ENCODE data around the gene RECK.
"Not testable (repeated sequence)": the region's sequence is repeated elsewhere in the genome, so short reads cannot be mapped to it uniquely, and the experiment has no call there.

RECK gene

GRCh38 chr9:36036780-36037548 lies at the start of gene RECK:
Gene RECK (plus strand): TSS chr9:36036913. CDS start chr9:36036999, 86 bp downstream.
- H3K27ac Mint-ChIP-seq (ENCODE audit: low read depth) = peak within 1 kb of the TSS; percentile 79
- DNase-seq (ENCODE audit: low spot score in 2 of 2) (peak; percentile 56 to 66), ATAC-seq (replicated peaks; ENCODE audit: extremely low read depth, poor library complexity, severe bottlenecking) (peak; percentile 82)
- no peaks in the 10 kb centered on the region for H3K9me3 Mint-ChIP-seq
- peaks cover 40% of the 10 kb centered on the region for H3K4me1 Mint-ChIP-seq
- H3K27me3 Mint-ChIP-seq = peaks cover 8% of the 10 kb centered on the region
- no peaks in the 10 kb centered on the region for H3K36me3 Mint-ChIP-seq (ENCODE audit: insufficient read depth)
- peak within 1 kb of the TSS; percentile 81 for H3K4me3 Mint-ChIP-seq

DNA sequence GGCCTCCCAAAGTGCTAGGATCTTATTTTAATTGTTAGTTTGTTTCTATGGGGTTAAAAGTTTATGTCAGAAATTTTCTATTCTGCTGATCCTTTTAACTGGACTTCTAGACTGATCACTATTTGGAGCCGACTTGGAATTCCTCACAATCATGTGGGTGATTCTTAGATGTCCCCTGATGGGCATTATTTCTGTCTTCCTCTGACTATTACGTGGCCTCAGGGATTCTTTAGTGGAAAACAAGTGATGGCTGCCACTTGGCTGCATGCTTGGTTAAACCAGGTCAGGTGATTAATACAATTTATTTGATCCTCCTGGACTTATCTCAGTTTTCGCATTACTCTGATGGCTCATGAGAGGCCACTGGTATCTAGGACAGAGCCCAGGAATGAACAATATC lies 46.6 kb upstream of the RECK start:
- Mint-ChIP-seq H3K36me3 (ENCODE audit: insufficient read depth) (no peaks in the 10 kb centered on the region), H3K27ac (ENCODE audit: low read depth) (no peak overlapping the region), H3K4me3 (no peak overlapping the region), H3K9me3 (no peaks in the 10 kb centered on the region), H3K4me1 (no peaks in the 10 kb centered on the region), H3K27me3 (peaks cover 93% of the 10 kb centered on the region)
- DNase-seq (ENCODE audit: low spot score in 2 of 2) (no peak), ATAC-seq (replicated peaks; ENCODE audit: extremely low read depth, poor library complexity, severe bottlenecking) (no peak)

- not testable (repeated sequence) for DNase-seq (ENCODE audit: low spot score in 2 of 2); H3K27ac Mint-ChIP-seq (ENCODE audit: low read depth); H3K9me3 Mint-ChIP-seq; H3K4me1 Mint-ChIP-seq; H3K4me3 Mint-ChIP-seq; H3K36me3 Mint-ChIP-seq (ENCODE audit: insufficient read depth); ATAC-seq (replicated peaks; ENCODE audit: extremely low read depth, poor library complexity, severe bottlenecking)
- H3K27me3 Mint-ChIP-seq = peaks cover 96% of the 10 kb centered on the region
These were observed 43.6 kb upstream of the RECK start for GRCh38 chr9:35993136-35993535.

GRCh38 chr9:35993976-35994720 lies 42.6 kb upstream of the RECK start:
- no peak for DNase-seq (ENCODE audit: low spot score in 2 of 2)
- Mint-ChIP-seq H3K36me3 (ENCODE audit: insufficient read depth) (no peaks in the 10 kb centered on the region), H3K9me3 (no peaks in the 10 kb centered on the region), H3K4me1 (no peaks in the 10 kb centered on the region), H3K27ac (ENCODE audit: low read depth) (no peak overlapping the region), H3K4me3 (no peak overlapping the region), H3K27me3 (peaks cover 91% of the 10 kb centered on the region)
- ATAC-seq (replicated peaks; ENCODE audit: extremely low read depth, poor library complexity, severe bottlenecking) = no peak

DNA sequence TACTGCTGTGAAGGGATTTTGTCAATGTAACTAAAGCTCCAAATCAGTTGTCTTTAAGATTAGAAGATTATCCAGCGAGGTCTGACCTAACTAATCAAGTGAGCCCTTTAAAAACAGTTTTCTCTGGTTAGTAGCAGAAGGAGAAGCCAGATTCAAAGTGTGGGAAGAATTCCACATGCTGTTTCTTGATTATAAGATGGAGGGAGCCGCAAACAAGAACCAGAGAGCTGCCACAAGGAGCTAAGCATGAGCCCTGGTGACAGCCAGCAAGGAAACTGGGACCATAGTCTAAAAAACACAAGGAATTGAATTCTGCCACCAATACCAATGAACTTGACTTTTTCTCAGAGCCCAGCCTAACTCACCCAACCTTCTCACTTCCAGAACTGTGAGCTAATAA lies 41.8 kb upstream of the RECK start:
- ATAC-seq (replicated peaks; ENCODE audit: extremely low read depth, poor library complexity, severe bottlenecking) (no peak), DNase-seq (ENCODE audit: low spot score in 2 of 2) (no peak)
- H3K4me1 Mint-ChIP-seq = no peaks in the 10 kb centered on the region
- no peak overlapping the region for H3K27ac Mint-ChIP-seq (ENCODE audit: low read depth)
- no peaks in the 10 kb centered on the region for H3K9me3 Mint-ChIP-seq
- no peak overlapping the region for H3K4me3 Mint-ChIP-seq
- H3K27me3 Mint-ChIP-seq = peaks cover 90% of the 10 kb centered on the region
- no peaks in the 10 kb centered on the region for H3K36me3 Mint-ChIP-seq (ENCODE audit: insufficient read depth)

GRCh38 chr9:35996358-35996970 lies 40.2 kb upstream of the RECK start:
- no peaks in the 10 kb centered on the region for H3K9me3 Mint-ChIP-seq
- H3K36me3 Mint-ChIP-seq (ENCODE audit: insufficient read depth) = no peaks in the 10 kb centered on the region
- H3K27me3 Mint-ChIP-seq = peaks cover 85% of the 10 kb centered on the region
- H3K4me3 Mint-ChIP-seq = no peak overlapping the region
- ATAC-seq (replicated peaks; ENCODE audit: extremely low read depth, poor library complexity, severe bottlenecking) (no peak), DNase-seq (ENCODE audit: low spot score in 2 of 2) (no peak)
- no peaks in the 10 kb centered on the region for H3K4me1 Mint-ChIP-seq
- no peak overlapping the region for H3K27ac Mint-ChIP-seq (ENCODE audit: low read depth)

DNA sequence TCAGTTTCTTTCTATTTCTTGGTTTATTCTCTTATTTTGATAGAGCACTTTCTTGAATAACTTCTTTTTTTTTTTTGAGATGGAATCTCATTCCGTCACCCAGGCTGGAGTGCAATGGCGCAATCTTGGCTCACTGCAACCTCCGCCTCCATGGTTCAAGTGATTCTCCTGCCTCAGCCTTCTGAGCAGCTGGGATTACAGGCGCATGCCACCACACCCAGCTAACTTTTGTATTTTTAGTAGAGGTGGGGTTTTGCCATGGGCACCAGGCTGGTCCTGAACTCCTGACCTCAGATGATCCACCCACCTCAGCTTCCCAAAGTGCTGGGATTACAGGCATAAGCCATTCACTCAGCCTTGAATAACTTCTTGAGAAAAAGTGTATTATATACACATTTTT lies 39.7 kb upstream of the RECK start:
- DNase-seq (ENCODE audit: low spot score in 2 of 2); H3K9me3 Mint-ChIP-seq; H3K4me1 Mint-ChIP-seq; ATAC-seq (replicated peaks; ENCODE audit: extremely low read depth, poor library complexity, severe bottlenecking); H3K36me3 Mint-ChIP-seq (ENCODE audit: insufficient read depth); H3K4me3 Mint-ChIP-seq; H3K27ac Mint-ChIP-seq (ENCODE audit: low read depth): not testable (repeated sequence)
- peaks cover 85% of the 10 kb centered on the region for H3K27me3 Mint-ChIP-seq

GRCh38 chr9:35998333-35998732 lies 38.4 kb upstream of the RECK start:
- DNase-seq (ENCODE audit: low spot score in 2 of 2) (no peak), ATAC-seq (replicated peaks; ENCODE audit: extremely low read depth, poor library complexity, severe bottlenecking) (no peak)
- Mint-ChIP-seq H3K9me3 (no peaks in the 10 kb centered on the region), H3K27ac (ENCODE audit: low read depth) (no peak overlapping the region), H3K4me3 (no peak overlapping the region), H3K36me3 (ENCODE audit: insufficient read depth) (no peaks in the 10 kb centered on the region), H3K4me1 (no peaks in the 10 kb centered on the region), H3K27me3 (peaks cover 90% of the 10 kb centered on the region)

- peaks cover 4% of the 10 kb centered on the region for H3K9me3 Mint-ChIP-seq
- H3K36me3 Mint-ChIP-seq (ENCODE audit: insufficient read depth) = no peaks in the 10 kb centered on the region
- DNase-seq (ENCODE audit: low spot score in 2 of 2) (no peak), ATAC-seq (replicated peaks; ENCODE audit: extremely low read depth, poor library complexity, severe bottlenecking) (no peak)
- H3K27me3 Mint-ChIP-seq = peaks cover 75% of the 10 kb centered on the region
- no peak overlapping the region for H3K27ac Mint-ChIP-seq (ENCODE audit: low read depth)
- no peak overlapping the region for H3K4me3 Mint-ChIP-seq
- peaks cover 4% of the 10 kb centered on the region for H3K4me1 Mint-ChIP-seq
These were observed 30.8 kb upstream of the RECK start for GRCh38 chr9:36005891-36006290.

- Mint-ChIP-seq H3K4me3 (no peak overlapping the region), H3K36me3 (ENCODE audit: insufficient read depth) (no peaks in the 10 kb centered on the region), H3K4me1 (peaks cover 4% of the 10 kb centered on the region), H3K9me3 (peaks cover 4% of the 10 kb centered on the region), H3K27me3 (peaks cover 80% of the 10 kb centered on the region), H3K27ac (ENCODE audit: low read depth) (no peak overlapping the region)
- no peak for ATAC-seq (replicated peaks; ENCODE audit: extremely low read depth, poor library complexity, severe bottlenecking)
- no peak for DNase-seq (ENCODE audit: low spot score in 2 of 2)
These were observed 30.0 kb upstream of the RECK start for GRCh38 chr9:36006549-36007315.

DNA sequence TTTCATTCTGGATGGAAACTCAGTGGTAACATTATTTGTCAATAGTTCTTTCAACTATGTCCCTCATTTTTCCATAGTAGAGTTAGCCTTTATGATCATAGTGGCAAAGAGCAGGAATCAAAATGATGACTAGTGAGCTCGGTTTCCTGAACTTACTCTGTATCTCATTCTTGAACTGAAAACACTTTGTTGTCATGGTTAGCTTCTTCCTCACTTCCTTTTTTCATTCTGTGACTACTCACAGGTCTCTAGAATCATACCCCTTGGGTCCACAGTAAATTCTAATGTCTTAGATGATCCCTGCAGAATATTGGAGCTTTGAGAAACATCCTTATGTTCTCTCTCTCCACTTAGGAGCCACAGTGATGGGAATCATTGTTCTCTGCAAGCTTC lies 29.4 kb upstream of the RECK start:
- H3K36me3 Mint-ChIP-seq (ENCODE audit: insufficient read depth) = no peaks in the 10 kb centered on the region
- H3K4me1 Mint-ChIP-seq = peaks cover 4% of the 10 kb centered on the region
- H3K27ac Mint-ChIP-seq (ENCODE audit: low read depth) = no peak overlapping the region
- ATAC-seq (replicated peaks; ENCODE audit: extremely low read depth, poor library complexity, severe bottlenecking) (no peak), DNase-seq (ENCODE audit: low spot score in 2 of 2) (no peak)
- peaks cover 76% of the 10 kb centered on the region for H3K27me3 Mint-ChIP-seq
- peaks cover 4% of the 10 kb centered on the region for H3K9me3 Mint-ChIP-seq
- no peak overlapping the region for H3K4me3 Mint-ChIP-seq

- Mint-ChIP-seq H3K4me1 (peaks cover 4% of the 10 kb centered on the region), H3K4me3 (no peak overlapping the region), H3K36me3 (ENCODE audit: insufficient read depth) (no peaks in the 10 kb centered on the region), H3K9me3 (peaks cover 4% of the 10 kb centered on the region), H3K27me3 (peaks cover 71% of the 10 kb centered on the region), H3K27ac (ENCODE audit: low read depth) (no peak overlapping the region)
- no peak for DNase-seq (ENCODE audit: low spot score in 2 of 2)
- ATAC-seq (replicated peaks; ENCODE audit: extremely low read depth, poor library complexity, severe bottlenecking) = no peak
These were observed 28.9 kb upstream of the RECK start for GRCh38 chr9:36007852-36008251.

Measured in central memory CD8-positive, alpha-beta T cell (primary cell).